ENCODE results near the gene TNFRSF13B. TPM values are rescaled to one million over a fixed set of nuclear protein-coding genes. Genes with fewer than 3 reads are reported as not detected.

TNFRSF13B gene
- total RNA-seq, 2 donors from 2014 or later = not detected

DNA sequence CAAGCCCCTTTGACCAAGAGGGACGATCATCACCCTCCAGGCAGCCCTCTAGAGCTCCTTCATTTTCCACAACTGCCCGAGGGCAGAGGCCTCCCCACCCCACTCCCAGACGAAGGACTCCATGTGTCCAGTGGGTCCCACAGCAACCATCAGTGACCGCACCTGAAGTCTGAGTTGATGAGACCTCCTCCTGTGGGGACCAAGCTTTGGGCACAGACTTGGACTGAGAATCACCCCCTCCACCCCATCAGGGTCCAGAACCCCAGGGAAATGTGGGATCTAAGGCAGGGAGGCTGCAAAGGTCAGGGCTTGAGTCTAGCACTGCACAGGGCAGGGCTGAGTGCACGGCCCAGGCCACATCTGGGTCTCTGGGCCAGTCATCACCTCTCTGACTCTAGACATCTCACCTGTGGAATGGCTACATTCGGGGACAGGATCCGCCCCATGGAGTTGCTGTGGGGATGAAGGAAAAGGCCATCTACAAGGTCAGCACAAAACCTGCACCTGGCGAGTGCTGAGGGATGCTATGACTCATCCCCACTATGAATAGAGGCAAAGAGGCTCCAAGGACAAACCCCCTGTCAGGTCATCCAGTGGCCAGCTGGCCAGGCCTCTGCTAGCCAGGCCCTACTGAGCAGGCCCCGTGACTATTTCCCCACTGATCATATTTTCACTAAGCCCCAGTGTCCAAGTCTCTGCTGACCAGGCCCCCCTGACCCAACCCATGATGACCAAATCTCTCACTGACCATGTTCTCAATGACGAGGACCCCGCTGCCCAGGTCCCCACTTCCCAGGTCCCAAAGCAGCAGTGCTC is 38.4 kb downstream of the TNFRSF13B start:
- TF ChIP-seq, protein P1, sequence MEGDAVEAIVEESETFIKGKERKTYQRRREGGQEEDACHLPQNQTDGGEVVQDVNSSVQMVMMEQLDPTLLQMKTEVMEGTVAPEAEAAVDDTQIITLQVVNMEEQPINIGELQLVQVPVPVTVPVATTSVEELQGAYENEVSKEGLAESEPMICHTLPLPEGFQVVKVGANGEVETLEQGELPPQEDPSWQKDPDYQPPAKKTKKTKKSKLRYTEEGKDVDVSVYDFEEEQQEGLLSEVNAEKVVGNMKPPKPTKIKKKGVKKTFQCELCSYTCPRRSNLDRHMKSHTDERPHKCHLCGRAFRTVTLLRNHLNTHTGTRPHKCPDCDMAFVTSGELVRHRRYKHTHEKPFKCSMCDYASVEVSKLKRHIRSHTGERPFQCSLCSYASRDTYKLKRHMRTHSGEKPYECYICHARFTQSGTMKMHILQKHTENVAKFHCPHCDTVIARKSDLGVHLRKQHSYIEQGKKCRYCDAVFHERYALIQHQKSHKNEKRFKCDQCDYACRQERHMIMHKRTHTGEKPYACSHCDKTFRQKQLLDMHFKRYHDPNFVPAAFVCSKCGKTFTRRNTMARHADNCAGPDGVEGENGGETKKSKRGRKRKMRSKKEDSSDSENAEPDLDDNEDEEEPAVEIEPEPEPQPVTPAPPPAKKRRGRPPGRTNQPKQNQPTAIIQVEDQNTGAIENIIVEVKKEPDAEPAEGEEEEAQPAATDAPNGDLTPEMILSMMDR (IDR thresholded peaks at IDR 0.05) = no peak
- no peak overlapping the region for H3K27ac ChIP-seq
- no peak overlapping the region for H3K4me3 ChIP-seq
- H3K36me3 ChIP-seq = no peaks in the 10 kb centered on the region
- H3K4me1 ChIP-seq = no peaks in the 10 kb centered on the region
- DNase-seq (ENCODE audit: low spot score) = no peak
- H3K9me3 ChIP-seq = no peaks in the 10 kb centered on the region
- H3K27me3 ChIP-seq = no peaks in the 10 kb centered on the region

DNA sequence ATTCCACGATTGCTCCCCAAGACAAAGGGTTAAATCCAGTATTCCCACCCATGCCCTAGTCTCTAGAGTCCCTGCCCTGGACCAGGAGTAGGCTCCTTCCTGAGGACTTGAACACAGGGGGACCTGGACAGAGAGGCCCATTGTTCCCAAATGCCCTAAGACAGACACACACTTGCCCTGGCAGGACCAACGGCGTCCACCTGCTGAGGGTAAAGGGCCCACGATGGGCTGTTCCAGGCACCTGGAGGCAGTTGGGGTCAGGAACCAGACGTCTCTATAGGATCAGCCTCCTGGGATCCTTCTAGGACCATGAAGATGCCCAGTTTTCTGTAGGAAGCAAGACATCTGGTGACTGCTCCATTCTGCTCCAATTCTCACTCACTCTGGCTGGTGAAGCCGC is 39.3 kb downstream of the TNFRSF13B start:
- Histone ChIP-seq H3K27ac (no peak overlapping the region), H3K9me3 (no peaks in the 10 kb centered on the region), H3K4me1 (no peaks in the 10 kb centered on the region), H3K27me3 (no peaks in the 10 kb centered on the region), H3K4me3 (no peak overlapping the region), H3K36me3 (no peaks in the 10 kb centered on the region)
- TF ChIP-seq, protein P1 (IDR thresholded peaks at IDR 0.05) = no peak
- DNase-seq (ENCODE audit: low spot score) = no peak

DNA sequence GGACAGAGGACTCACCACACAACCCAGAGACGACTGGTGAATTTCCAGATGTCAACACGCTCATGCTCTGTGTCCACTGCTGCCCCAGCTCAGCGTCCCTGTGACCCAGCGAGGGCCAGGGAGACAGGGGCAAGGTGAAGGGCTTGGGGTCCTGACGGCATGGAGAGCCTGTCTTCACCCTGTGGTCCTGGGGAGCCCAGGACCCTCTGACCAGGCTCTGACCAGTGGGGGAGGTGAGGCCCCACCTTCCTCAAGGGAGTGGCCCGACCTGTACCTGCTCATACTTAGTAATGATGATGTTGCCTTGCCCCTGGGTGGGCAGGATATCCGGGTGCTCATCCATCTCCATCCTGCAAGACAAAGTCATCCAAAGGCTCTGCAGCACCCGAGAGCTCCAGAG is 39.8 kb downstream of the TNFRSF13B start:
- Histone ChIP-seq H3K4me1 (no peaks in the 10 kb centered on the region), H3K9me3 (no peaks in the 10 kb centered on the region), H3K36me3 (no peaks in the 10 kb centered on the region), H3K27ac (no peak overlapping the region), H3K4me3 (no peak overlapping the region), H3K27me3 (no peaks in the 10 kb centered on the region)
- TF ChIP-seq, protein P1 (IDR thresholded peaks at IDR 0.05) = no peak
- DNase-seq (ENCODE audit: low spot score) = no peak

DNA sequence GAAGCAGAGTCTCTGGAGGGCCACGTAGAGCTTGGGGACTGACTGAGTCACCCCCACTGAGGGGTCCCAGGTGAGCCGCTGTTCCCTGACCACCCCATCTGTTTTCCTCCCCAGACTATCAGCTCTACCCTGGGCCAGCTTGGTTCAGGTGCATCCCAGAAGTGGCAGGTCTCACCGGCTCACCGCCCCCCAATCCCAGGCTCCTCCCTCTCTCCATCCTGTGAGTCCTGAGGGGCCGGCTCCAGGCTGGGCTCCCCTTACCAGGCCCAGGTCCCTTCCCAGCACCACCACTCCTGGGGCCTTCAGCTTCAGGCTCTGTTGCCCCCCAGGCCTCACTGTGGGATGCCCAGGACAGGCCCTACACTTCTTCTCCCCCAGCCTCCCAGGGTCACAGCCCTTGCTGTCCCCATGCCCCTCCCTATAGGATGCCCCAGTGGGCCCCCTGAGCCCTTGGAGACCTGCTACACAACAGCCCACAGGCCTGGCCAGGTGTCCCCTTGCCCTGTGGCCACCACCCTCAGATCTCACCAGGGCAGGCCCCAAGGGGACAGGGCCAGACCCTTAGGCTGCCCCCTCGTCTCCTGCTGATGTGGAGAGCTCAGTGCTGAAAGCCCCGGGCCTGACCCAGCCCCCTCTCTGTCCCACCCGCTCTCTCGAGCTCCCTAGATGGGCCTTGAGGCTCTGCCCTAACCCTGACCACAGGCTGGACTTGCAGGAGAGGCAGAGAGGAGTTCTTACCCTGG is 40.4 kb downstream of the TNFRSF13B start:
- H3K9me3 ChIP-seq = no peaks in the 10 kb centered on the region
- no peak overlapping the region for H3K4me3 ChIP-seq
- no peaks in the 10 kb centered on the region for H3K4me1 ChIP-seq
- no peaks in the 10 kb centered on the region for H3K36me3 ChIP-seq
- H3K27ac ChIP-seq = no peak overlapping the region
- TF ChIP-seq, protein P1 (IDR thresholded peaks at IDR 0.05) = no peak
- H3K27me3 ChIP-seq = no peaks in the 10 kb centered on the region
- no peak for DNase-seq (ENCODE audit: low spot score)

DNA sequence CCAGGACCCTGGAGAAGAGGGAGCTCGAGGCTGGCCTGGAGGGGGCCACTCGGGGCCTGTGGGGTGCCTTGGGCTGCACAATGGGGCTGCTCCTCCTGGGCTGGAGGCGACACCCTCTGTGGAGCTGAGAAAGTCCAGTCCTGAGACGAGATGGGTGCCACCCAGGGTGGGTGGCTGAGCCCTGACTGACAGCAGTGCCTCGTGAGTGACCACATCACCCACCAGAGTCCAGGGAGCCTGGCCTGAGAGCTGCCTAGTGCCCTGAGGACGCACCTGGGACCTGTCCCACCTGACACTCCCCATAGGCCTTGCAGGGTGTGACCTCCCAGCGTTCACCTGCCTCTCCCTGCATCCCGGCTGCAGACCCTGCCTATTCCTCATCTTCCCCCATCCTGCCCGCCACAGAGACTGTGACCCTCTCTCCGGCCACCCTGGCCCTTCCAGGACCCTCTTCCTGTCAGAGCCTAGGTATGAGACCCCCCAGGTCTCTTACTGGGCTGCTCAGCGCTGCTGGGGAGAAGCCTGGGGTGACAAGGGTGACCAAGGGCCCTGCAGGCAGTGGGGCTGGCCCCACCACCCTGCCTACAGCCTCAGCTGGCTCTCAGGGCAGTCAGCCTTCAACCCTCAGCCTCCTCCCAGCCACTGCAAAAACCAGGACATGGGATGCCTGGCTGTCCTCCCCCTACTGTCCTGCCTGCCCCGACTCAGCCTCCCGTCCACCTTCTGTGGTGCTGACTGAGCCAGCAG is 41.2 kb downstream of the TNFRSF13B start:
- Histone ChIP-seq H3K27ac (no peak overlapping the region), H3K4me3 (no peak overlapping the region), H3K4me1 (no peaks in the 10 kb centered on the region), H3K36me3 (no peaks in the 10 kb centered on the region), H3K27me3 (no peaks in the 10 kb centered on the region), H3K9me3 (no peaks in the 10 kb centered on the region)
- TF ChIP-seq, protein P1 (IDR thresholded peaks at IDR 0.05) = no peak
- no peak for DNase-seq (ENCODE audit: low spot score)
